Measurements from ENCODE around the gene STK24.

- TF ChIP-seq CTCF (conservative IDR thresholded peaks at IDR 0.05) (no peak), ZFX (IDR thresholded peaks at IDR 0.05) (no peak)
Measured at GRCh38 chr13:98542568-98543377, 34.1 kb downstream of the STK24 start.
